Measurements from ENCODE around the gene KAZN.

Gene KAZN

DNA sequence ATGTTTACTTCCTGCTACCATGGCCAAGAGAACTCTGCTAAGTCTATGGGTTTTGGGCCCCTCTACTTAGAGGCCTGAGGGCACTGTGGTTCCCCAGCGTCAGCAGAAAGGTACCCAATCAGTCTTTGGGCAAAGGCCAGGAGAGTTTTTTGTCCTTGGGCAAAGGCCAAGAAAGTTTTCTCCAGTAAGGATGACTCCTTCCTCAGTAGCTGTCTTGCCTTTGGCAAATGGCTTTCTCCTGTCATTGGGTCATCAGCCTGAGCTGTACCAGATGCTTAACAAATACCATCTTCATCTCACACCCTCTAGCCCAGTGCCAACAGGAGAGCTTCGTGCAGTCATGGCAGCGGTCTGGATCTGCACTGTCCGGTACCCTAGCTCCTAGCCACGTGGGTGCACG lies 355.7 kb downstream of the KAZN start:
- Mint-ChIP-seq H3K4me1 (peaks cover 32% of the 10 kb centered on the region), H3K4me3 (no peak overlapping the region), H3K27me3 (ENCODE audit: low read depth, poor library complexity) (no peaks in the 10 kb centered on the region), H3K9me3 (peaks cover 16% of the 10 kb centered on the region), H3K27ac (no peak overlapping the region), H3K36me3 (ENCODE audit: low read depth) (peaks cover 15% of the 10 kb centered on the region)
- DNase-seq, result no peak
- TF ChIP-seq, protein P1, sequence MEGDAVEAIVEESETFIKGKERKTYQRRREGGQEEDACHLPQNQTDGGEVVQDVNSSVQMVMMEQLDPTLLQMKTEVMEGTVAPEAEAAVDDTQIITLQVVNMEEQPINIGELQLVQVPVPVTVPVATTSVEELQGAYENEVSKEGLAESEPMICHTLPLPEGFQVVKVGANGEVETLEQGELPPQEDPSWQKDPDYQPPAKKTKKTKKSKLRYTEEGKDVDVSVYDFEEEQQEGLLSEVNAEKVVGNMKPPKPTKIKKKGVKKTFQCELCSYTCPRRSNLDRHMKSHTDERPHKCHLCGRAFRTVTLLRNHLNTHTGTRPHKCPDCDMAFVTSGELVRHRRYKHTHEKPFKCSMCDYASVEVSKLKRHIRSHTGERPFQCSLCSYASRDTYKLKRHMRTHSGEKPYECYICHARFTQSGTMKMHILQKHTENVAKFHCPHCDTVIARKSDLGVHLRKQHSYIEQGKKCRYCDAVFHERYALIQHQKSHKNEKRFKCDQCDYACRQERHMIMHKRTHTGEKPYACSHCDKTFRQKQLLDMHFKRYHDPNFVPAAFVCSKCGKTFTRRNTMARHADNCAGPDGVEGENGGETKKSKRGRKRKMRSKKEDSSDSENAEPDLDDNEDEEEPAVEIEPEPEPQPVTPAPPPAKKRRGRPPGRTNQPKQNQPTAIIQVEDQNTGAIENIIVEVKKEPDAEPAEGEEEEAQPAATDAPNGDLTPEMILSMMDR (IDR thresholded peaks at IDR 0.05), result no peak

DNA sequence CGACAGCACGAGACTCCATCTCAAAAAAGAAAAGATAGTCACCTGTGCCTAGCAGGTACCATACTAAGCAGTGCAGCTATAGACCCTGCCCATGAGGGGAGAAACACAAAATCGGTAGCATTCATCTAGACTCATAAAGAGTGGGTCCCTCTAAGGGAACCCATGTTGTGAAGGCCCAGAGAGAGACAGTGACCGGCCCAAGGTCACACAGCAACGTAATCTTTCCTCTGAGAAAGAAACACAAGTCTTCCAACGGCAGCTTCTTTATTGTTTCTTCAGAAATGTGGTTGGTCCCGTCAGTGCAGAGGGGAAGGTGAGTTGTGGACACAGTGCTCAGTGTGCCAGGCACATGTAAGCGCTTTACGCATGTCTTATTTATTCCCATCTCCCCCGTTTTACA lies 356.4 kb downstream of the KAZN start:
- Mint-ChIP-seq H3K36me3 (ENCODE audit: low read depth) (peaks cover 15% of the 10 kb centered on the region), H3K27me3 (ENCODE audit: low read depth, poor library complexity) (no peaks in the 10 kb centered on the region), H3K27ac (peak overlapping the region; percentile 34), H3K4me3 (no peak overlapping the region), H3K9me3 (peaks cover 16% of the 10 kb centered on the region), H3K4me1 (peaks cover 26% of the 10 kb centered on the region)
- TF ChIP-seq, protein P1 (IDR thresholded peaks at IDR 0.05), result no peak
- no peak for DNase-seq

DNA sequence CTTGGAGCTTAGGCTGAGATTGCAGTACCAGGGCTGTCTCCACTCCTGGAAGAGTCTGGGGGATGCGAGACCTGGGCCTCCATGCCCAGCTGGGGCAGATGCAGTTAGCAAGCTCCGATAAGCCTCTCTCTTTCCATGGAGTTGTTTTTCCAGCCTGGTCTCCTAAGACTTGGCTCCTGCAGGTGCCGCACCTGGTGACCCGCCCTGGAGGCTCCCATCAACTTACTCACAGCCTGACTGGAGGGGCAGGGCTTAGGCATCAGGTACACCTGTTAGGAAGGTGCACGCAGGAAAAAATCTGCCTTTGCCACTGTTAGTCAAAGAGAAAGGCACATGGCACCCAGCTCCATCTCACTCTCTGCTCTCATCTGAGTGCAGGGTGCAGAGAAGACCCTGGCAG lies 356.9 kb downstream of the KAZN start:
- peaks cover 21% of the 10 kb centered on the region for H3K4me1 Mint-ChIP-seq

DNA sequence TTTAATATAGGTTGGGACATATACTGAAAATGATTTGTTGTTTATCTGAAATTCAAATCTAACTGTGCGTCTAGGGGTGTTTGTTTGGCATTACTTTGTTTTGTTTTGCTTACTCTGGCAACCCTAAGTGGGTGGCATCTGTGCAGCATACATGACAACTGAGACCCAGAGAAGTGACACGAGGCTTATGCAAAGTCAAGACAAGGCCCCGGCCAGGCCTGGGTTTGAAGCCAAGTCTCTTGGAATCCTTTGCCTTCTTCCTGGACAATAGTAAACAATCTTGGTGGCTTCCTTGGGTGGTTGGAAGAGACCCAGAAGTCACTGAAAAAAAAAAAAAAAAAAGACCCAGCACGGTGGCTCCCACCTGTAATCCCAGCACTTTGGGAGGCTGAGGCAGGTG lies 357.5 kb downstream of the KAZN start:
- Mint-ChIP-seq H3K4me3 (no peak overlapping the region), H3K9me3 (peaks cover 16% of the 10 kb centered on the region), H3K27me3 (ENCODE audit: low read depth, poor library complexity) (no peaks in the 10 kb centered on the region), H3K27ac (no peak overlapping the region), H3K36me3 (ENCODE audit: low read depth) (peaks cover 25% of the 10 kb centered on the region), H3K4me1 (peaks cover 15% of the 10 kb centered on the region)
- no peak for DNase-seq
- TF ChIP-seq, protein P1 (IDR thresholded peaks at IDR 0.05), result no peak

More for the DNA sequence above, 356.9 kb downstream of the KAZN start:
- H3K36me3 Mint-ChIP-seq (ENCODE audit: low read depth), result peaks cover 19% of the 10 kb centered on the region
- no peaks in the 10 kb centered on the region for H3K27me3 Mint-ChIP-seq (ENCODE audit: low read depth, poor library complexity)
- TF ChIP-seq, protein P1 (IDR thresholded peaks at IDR 0.05), result no peak
- H3K9me3 Mint-ChIP-seq, result peaks cover 16% of the 10 kb centered on the region
- DNase-seq, result no peak
- no peak overlapping the region for H3K27ac Mint-ChIP-seq
- H3K4me3 Mint-ChIP-seq, result no peak overlapping the region

DNA sequence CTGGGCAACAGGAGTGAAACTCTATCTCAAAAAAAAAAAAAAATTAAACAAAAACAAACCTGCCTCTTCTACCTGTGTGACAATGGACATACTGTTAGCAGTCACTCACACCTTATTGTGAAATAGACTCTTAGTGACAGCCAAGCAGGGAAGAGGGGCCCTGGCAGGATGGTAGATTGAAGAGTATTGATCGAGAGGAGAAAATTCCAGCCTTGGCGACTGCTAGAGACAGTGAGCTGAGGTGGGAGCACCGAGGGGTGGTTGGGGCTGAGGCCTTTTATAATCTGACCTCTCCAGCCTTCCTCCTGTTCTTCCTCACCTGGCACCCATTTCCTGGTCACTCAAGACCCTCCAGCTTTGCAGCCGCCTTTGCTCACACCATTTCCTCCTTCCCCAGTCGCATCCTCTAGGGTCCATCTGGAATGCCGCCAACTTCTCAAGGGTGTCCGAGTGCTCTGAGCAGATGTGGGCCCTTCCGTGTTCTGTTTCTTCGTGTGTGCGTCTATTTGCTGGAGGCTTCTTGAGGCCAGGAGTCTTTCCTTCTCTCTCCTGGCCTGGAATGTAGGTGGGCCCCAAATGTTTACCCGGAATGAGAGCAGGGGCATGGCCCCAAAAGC lies 358.2 kb downstream of the KAZN start:
- Mint-ChIP-seq H3K4me1 (peaks cover 12% of the 10 kb centered on the region), H3K27me3 (ENCODE audit: low read depth, poor library complexity) (no peaks in the 10 kb centered on the region), H3K27ac (peak overlapping the region; percentile 91), H3K36me3 (ENCODE audit: low read depth) (peaks cover 32% of the 10 kb centered on the region), H3K4me3 (no peak overlapping the region), H3K9me3 (peaks cover 16% of the 10 kb centered on the region)
- DNase-seq, result no peak
- TF ChIP-seq, protein P1 (IDR thresholded peaks at IDR 0.05), result no peak

Measured in nephron progenitor cell (in vitro differentiated cells).